CD4-positive, alpha-beta T cell (primary cell): ENCODE data around the gene TCHP. TPM values are rescaled to one million over a fixed set of nuclear protein-coding genes. Genes with fewer than 3 reads are reported as not detected.

ENCODE experiments used
- ATAC-seq: fragments of 200-7000 bp; cut with Tn5 transposase; one replicate; pipeline ENCODE4 v1.10.0; 2022; ENCODE audit warnings: mild to moderate bottlenecking; ENCODE audit not compliant: poor library complexity
- CTCF ChIA-PET: fragments of 350-600 bp; sonication (Branson Sonifier 250); formaldehyde crosslinking; loops from one replicate; lab custom pipeline; 2021; ENCODE audit warnings: antibody characterized with exemption, inconsistent platforms; lab: Charles Lee
- POLR2A ChIA-PET: fragments of 350-600 bp; sonication (Branson Sonifier 250); formaldehyde crosslinking; loops from one replicate; lab custom pipeline; 2021; ENCODE audit warnings: antibody characterized with exemption, inconsistent platforms; lab: Charles Lee
- DNase-seq, 14 experiments: peaks; one replicate each; pipeline ENCODE4 v3.0.0-alpha.2; 2013 to 2020; ENCODE audit warnings: mixed read lengths in 2 of 14
- H3K27ac ChIP-seq, 2 donors: one replicate each; pipeline versions ENCODE4 v1.5.1 to v1.7.0; 2013; ENCODE audit warnings: low read length in 2 of 2, low read depth in 1 of 2, mild to moderate bottlenecking in 1 of 2
- H3K27me3 ChIP-seq, 2 experiments: 1 replicate in 1 of 2; 2 replicates in 1 of 2; pipeline versions ENCODE4 v1.6.1 to v1.7.0; 2013; ENCODE audit warnings: low read length in 2 of 2, control low read depth in 1 of 2, mild to moderate bottlenecking in 1 of 2, moderate library complexity in 1 of 2; ENCODE audit not compliant: insufficient read depth in 2 of 2, control insufficient read depth in 1 of 2
- H3K36me3 ChIP-seq: one replicate; pipeline ENCODE4 v1.6.1; 2013; ENCODE audit warnings: low read length, control low read depth; ENCODE audit not compliant: insufficient read depth
- H3K4me1 ChIP-seq: one replicate; pipeline ENCODE4 v1.6.1; 2013; ENCODE audit warnings: low read length, control low read depth; ENCODE audit not compliant: insufficient read depth
- H3K4me3 ChIP-seq: one replicate; pipeline ENCODE4 v1.5.1; 2013; ENCODE audit warnings: mild to moderate bottlenecking, low read length, moderate library complexity
- H3K9me3 ChIP-seq, 2 experiments: 1 replicate in 1 of 2; 2 replicates in 1 of 2; pipeline versions ENCODE4 v1.6.1 to v1.7.0; 2013; ENCODE audit warnings: low read length in 2 of 2, mild to moderate bottlenecking in 2 of 2, control low read depth in 1 of 2, moderate library complexity in 1 of 2; ENCODE audit not compliant: control insufficient read depth in 1 of 2, insufficient read depth in 1 of 2
- H3K27ac Mint-ChIP-seq: one replicate; pipeline ENCODE4 v1.8.0; 2020; ENCODE audit warnings: mixed read lengths
- H3K27me3 Mint-ChIP-seq: one replicate; pipeline ENCODE4 v1.8.0; 2021; ENCODE audit warnings: mixed read lengths
- H3K36me3 Mint-ChIP-seq: one replicate; pipeline ENCODE4 v1.8.0; 2021; ENCODE audit warnings: low read depth, mixed read lengths
- H3K4me1 Mint-ChIP-seq: one replicate; pipeline ENCODE4 v1.8.0; 2021; ENCODE audit warnings: low read depth, mixed read lengths
- H3K4me3 Mint-ChIP-seq: one replicate; pipeline ENCODE4 v1.8.0; 2020; ENCODE audit warnings: mild to moderate bottlenecking, mixed read lengths
- H3K9me3 Mint-ChIP-seq: one replicate; pipeline ENCODE4 v1.8.0; 2020; ENCODE audit warnings: mixed read lengths
- intact Hi-C, 2 experiments: fragments of 100-400 bp; cut with DNase I in 1 of 2; cut with micrococcal nuclease in 1 of 2; formaldehyde crosslinking; loops; one replicate each; pipeline versions ENCODE4 v1.15.1 to v1.9.0; 2023 to 2025; cut with DNase I, micrococcal nuclease
- total RNA-seq, 174 experiments: library from RNA in 2 of 174; stranded (reverse) in 2 of 174; gene quantifications; one replicate each; pipeline ENCODE4 v1.2.3 and lab custom pipeline; 2021 to 2026
- TF ChIP-seq, protein P1 (sequence below): fragments of 200-600 bp; IDR thresholded peaks from one replicate; pipeline ENCODE4 v1.8.0; 2022; ENCODE audit warnings: antibody characterized with exemption, mild to moderate bottlenecking

TCHP gene
- total RNA-seq, 2 experiments from 2014 or later = 13.2 to 13.6 TPM

DNA sequence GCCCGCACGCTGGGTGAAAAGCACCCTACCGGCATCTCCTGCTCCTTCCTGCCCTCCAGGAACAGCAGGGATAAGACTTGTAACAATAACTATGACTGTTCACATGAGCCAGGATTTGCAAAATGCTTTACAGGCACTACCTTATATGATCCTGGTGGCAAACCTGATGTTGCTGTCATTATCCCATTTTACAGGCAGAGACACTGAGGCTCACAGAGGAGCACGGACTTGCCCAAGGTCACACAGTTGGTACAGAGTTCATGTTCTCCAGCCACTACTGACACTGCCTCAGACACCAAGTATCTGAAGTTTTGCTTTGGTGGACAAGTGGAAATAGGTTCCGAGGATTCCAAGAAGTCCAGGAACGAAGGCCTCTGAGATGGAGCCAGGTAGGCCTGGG is 42.4 kb upstream of the TCHP start:
- CTCF ChIA-PET = no interaction called here
- DNase-seq (no peak), ATAC-seq (no peak)
- no peaks in the 10 kb centered on the region for H3K27me3 ChIP-seq
- H3K4me3 ChIP-seq = no peak overlapping the region
- H3K27ac ChIP-seq = no peak overlapping the region
- peaks cover 4% of the 10 kb centered on the region for H3K4me1 ChIP-seq
- Mint-ChIP-seq H3K9me3 (no peaks in the 10 kb centered on the region), H3K27me3 (no peaks in the 10 kb centered on the region), H3K36me3 (peaks cover 53% of the 10 kb centered on the region), H3K4me3 (no peak overlapping the region), H3K4me1 (peaks cover 3% of the 10 kb centered on the region), H3K27ac (no peak overlapping the region)
- no peaks in the 10 kb centered on the region for H3K9me3 ChIP-seq
- TF ChIP-seq, protein P1, sequence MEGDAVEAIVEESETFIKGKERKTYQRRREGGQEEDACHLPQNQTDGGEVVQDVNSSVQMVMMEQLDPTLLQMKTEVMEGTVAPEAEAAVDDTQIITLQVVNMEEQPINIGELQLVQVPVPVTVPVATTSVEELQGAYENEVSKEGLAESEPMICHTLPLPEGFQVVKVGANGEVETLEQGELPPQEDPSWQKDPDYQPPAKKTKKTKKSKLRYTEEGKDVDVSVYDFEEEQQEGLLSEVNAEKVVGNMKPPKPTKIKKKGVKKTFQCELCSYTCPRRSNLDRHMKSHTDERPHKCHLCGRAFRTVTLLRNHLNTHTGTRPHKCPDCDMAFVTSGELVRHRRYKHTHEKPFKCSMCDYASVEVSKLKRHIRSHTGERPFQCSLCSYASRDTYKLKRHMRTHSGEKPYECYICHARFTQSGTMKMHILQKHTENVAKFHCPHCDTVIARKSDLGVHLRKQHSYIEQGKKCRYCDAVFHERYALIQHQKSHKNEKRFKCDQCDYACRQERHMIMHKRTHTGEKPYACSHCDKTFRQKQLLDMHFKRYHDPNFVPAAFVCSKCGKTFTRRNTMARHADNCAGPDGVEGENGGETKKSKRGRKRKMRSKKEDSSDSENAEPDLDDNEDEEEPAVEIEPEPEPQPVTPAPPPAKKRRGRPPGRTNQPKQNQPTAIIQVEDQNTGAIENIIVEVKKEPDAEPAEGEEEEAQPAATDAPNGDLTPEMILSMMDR = no peak
- intact Hi-C loops = no loop called here
- H3K36me3 ChIP-seq = peaks cover 52% of the 10 kb centered on the region
- POLR2A ChIA-PET = no interaction called here

DNA sequence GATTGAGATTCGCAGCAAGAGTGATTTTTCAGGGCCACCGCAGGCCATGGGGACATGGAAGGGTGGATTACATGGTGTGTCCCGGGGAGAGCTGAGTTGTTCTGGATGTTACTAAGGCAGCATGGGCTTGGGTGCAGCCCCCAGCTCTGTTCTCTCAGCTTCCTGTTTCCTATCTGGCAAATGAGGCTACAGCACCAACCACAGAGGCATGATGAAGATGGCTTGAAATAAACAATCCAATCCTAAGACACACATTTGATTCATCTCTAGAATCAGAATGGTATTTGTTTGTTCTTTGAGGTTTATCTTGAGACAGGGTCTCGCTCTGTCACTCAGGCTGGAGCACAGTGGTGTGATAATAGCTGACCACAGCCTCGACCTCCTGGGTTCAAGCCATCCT is 41.3 kb upstream of the TCHP start:
- no peaks in the 10 kb centered on the region for H3K9me3 Mint-ChIP-seq
- intact Hi-C loops = no loop called here
- H3K4me1 Mint-ChIP-seq = peaks cover 3% of the 10 kb centered on the region
- H3K36me3 Mint-ChIP-seq = peaks cover 53% of the 10 kb centered on the region
- no peaks in the 10 kb centered on the region for H3K9me3 ChIP-seq
- H3K27ac Mint-ChIP-seq = no peak overlapping the region
- peaks cover 51% of the 10 kb centered on the region for H3K36me3 ChIP-seq
- ChIA-PET POLR2A (interaction anchor here (0.6 kb wide), 1 partner anchor 71 kb away, joined by 3 read pairs; no protein-coding TSS in a partner anchor), CTCF (interaction anchor here (0.5 kb wide), 1 partner anchor 35 kb away, joined by 5 read pairs; no protein-coding TSS in a partner anchor)
- no peak overlapping the region for H3K4me3 Mint-ChIP-seq
- ATAC-seq = no peak
- H3K27me3 ChIP-seq = no peaks in the 10 kb centered on the region
- no peak overlapping the region for H3K4me3 ChIP-seq
- H3K4me1 ChIP-seq = peaks cover 1% of the 10 kb centered on the region
- no peak for DNase-seq
- TF ChIP-seq, protein P1 = no peak
- H3K27me3 Mint-ChIP-seq = no peaks in the 10 kb centered on the region
- no peak overlapping the region for H3K27ac ChIP-seq

GRCh38 chr12:109860977-109861376 is 39.1 kb upstream of the TCHP start:
- CTCF ChIA-PET = no interaction called here
- Mint-ChIP-seq H3K4me1 (peaks cover 12% of the 10 kb centered on the region), H3K27ac (no peak overlapping the region), H3K9me3 (no peaks in the 10 kb centered on the region), H3K27me3 (no peaks in the 10 kb centered on the region), H3K4me3 (no peak overlapping the region), H3K36me3 (peaks cover 39% of the 10 kb centered on the region)
- no peak overlapping the region for H3K27ac ChIP-seq
- POLR2A ChIA-PET = no interaction called here
- DNase-seq (no peak), ATAC-seq (no peak)
- peaks cover 17% of the 10 kb centered on the region for H3K4me1 ChIP-seq
- H3K27me3 ChIP-seq = no peaks in the 10 kb centered on the region
- TF ChIP-seq, protein P1 = no peak
- intact Hi-C loops = no loop called here
- peaks cover 34% of the 10 kb centered on the region for H3K36me3 ChIP-seq
- H3K9me3 ChIP-seq = no peaks in the 10 kb centered on the region
- no peak overlapping the region for H3K4me3 ChIP-seq
